Endodermal cell (in vitro differentiated cells): ENCODE results near the gene CHSY1. TPM values are rescaled to one million over a fixed set of nuclear protein-coding genes. Genes with fewer than 3 reads are reported as not detected.
A peak's percentile ranks its signal among the peaks of the same experiment; 100 is the strongest.
"Not testable (repeated sequence)": the region's sequence is repeated elsewhere in the genome, so short reads cannot be mapped to it uniquely, and the experiment has no call there.

Experiments used
- DNase-seq: peaks from one replicate; pipeline ENCODE4 v3.0.0-alpha.2; 2017
- H3K27ac ChIP-seq: 2 replicates; pipeline ENCODE4 v1.5.1; 2013; ENCODE audit warnings: mild to moderate bottlenecking, low read depth, low read length, moderate library complexity
- H3K27me3 ChIP-seq: 2 replicates; pipeline ENCODE4 v1.6.1; 2013; ENCODE audit warnings: mild to moderate bottlenecking, low read length, moderate library complexity; ENCODE audit not compliant: insufficient read depth, control insufficient read depth, poor library complexity, severe bottlenecking
- H3K36me3 ChIP-seq: 2 replicates; pipeline ENCODE4 v1.7.0; 2013; ENCODE audit warnings: mild to moderate bottlenecking, low read length, moderate library complexity; ENCODE audit not compliant: control insufficient read depth, insufficient read depth
- H3K4me1 ChIP-seq: one replicate; pipeline ENCODE4 v1.7.0; 2013; ENCODE audit warnings: low read length; ENCODE audit not compliant: control insufficient read depth, insufficient read depth
- H3K4me3 ChIP-seq: 2 replicates; pipeline ENCODE4 v1.5.1; 2013; ENCODE audit warnings: mild to moderate bottlenecking, low read length, moderate library complexity
- H3K9ac ChIP-seq: 2 replicates; pipeline ENCODE4 v1.6.1; 2013; ENCODE audit warnings: mild to moderate bottlenecking, low read length, moderate library complexity; ENCODE audit not compliant: poor library complexity, severe bottlenecking; ENCODE audit errors: extremely low read depth
- H3K9me3 ChIP-seq: 2 replicates; pipeline ENCODE4 v1.6.1; 2013; ENCODE audit warnings: mild to moderate bottlenecking, low read length, moderate library complexity; ENCODE audit not compliant: control insufficient read depth
- H3K27ac Mint-ChIP-seq: 2 replicates; pipeline ENCODE4 v1.8.0; 2020; ENCODE audit warnings: mixed read lengths
- H3K27me3 Mint-ChIP-seq: 2 replicates; pipeline ENCODE4 v1.8.0; 2021; ENCODE audit warnings: mild to moderate bottlenecking, mixed read lengths; ENCODE audit not compliant: insufficient read depth
- H3K36me3 Mint-ChIP-seq: 2 replicates; pipeline ENCODE4 v1.8.0; 2020; ENCODE audit warnings: low read depth, mixed read lengths
- H3K4me1 Mint-ChIP-seq: 2 replicates; pipeline ENCODE4 v1.8.0; 2020; ENCODE audit warnings: mixed read lengths
- H3K4me3 Mint-ChIP-seq: 2 replicates; pipeline ENCODE4 v1.8.0; 2020; ENCODE audit warnings: mild to moderate bottlenecking, moderate library complexity, mixed read lengths
- H3K9me3 Mint-ChIP-seq: 2 replicates; pipeline ENCODE4 v1.8.0; 2020; ENCODE audit warnings: mild to moderate bottlenecking, mixed read lengths
- WGBS, 2 experiments: methylation state at CpG; one replicate each; pipeline versions ENCODE4 v1.1.5 to v1.1.7; 2013; ENCODE audit warnings: missing lambda C conversion rate in 2 of 2, mixed read lengths in 1 of 2; ENCODE audit not compliant: insufficient coverage in 1 of 2, insufficient read length in 1 of 2; 5-methylcytosine and 5-hydroxymethylcytosine counted together
- total RNA-seq, 2 donors: library from RNA; stranded (reverse); fragmentation: NEBNext Ultra II Directional in 1 of 2; extraction: Animal tissue kit (Norgen Biotek cat#: 25700) in 1 of 2; gene quantifications; 2 replicates in 1 of 2; 3 replicates in 1 of 2; pipeline ENCODE4 v1.2.1, GENCODE V29; 2021
- TF ChIP-seq, protein P1 (sequence below): fragments of 200-600 bp; sonication (generic); conservative IDR thresholded peaks from 2 replicates; pipeline ENCODE4 v1.5.0; 2021; ENCODE audit warnings: antibody characterized with exemption, mild to moderate bottlenecking

The CHSY1 gene
- total RNA-seq, 2 donors from 2014 or later, result 33.3 to 39.9 TPM

DNA sequence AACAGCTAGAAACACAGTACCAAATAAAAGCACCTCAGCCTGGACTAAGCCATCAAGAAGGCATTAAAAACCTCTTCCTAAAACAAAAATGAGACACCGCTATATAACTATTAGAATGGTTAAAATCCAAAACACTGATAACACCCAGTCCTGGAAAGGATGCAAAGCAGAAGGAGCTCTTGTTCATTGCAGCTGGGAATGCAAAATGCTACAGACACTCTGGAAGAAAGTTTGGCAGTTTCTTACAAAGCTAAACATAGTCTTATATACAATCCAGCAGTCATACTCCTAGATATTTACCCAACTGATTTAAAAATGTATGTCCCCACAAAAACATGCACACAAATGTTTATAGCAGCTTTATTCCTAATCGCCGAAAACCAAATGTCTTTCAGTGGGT, 35.7 kb downstream of the CHSY1 start:
- no peak overlapping the region for H3K9ac ChIP-seq
- no peaks in the 10 kb centered on the region for H3K4me1 ChIP-seq
- no peaks in the 10 kb centered on the region for H3K27me3 Mint-ChIP-seq
- peaks cover 18% of the 10 kb centered on the region for H3K36me3 ChIP-seq
- H3K36me3 Mint-ChIP-seq, result peaks cover 3% of the 10 kb centered on the region
- H3K4me1 Mint-ChIP-seq, result peaks cover 19% of the 10 kb centered on the region
- H3K4me3 ChIP-seq, result no peak overlapping the region
- no peak overlapping the region for H3K27ac ChIP-seq
- no peaks in the 10 kb centered on the region for H3K9me3 Mint-ChIP-seq
- H3K27me3 ChIP-seq, result no peaks in the 10 kb centered on the region
- TF ChIP-seq, protein P1, sequence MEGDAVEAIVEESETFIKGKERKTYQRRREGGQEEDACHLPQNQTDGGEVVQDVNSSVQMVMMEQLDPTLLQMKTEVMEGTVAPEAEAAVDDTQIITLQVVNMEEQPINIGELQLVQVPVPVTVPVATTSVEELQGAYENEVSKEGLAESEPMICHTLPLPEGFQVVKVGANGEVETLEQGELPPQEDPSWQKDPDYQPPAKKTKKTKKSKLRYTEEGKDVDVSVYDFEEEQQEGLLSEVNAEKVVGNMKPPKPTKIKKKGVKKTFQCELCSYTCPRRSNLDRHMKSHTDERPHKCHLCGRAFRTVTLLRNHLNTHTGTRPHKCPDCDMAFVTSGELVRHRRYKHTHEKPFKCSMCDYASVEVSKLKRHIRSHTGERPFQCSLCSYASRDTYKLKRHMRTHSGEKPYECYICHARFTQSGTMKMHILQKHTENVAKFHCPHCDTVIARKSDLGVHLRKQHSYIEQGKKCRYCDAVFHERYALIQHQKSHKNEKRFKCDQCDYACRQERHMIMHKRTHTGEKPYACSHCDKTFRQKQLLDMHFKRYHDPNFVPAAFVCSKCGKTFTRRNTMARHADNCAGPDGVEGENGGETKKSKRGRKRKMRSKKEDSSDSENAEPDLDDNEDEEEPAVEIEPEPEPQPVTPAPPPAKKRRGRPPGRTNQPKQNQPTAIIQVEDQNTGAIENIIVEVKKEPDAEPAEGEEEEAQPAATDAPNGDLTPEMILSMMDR, result no peak
- no peak overlapping the region for H3K27ac Mint-ChIP-seq
- no peaks in the 10 kb centered on the region for H3K9me3 ChIP-seq
- WGBS, 2 experiments, result 93 to 100% methylated on average over 3 of the region's 3 CpGs
- H3K4me3 Mint-ChIP-seq, result no peak overlapping the region
- DNase-seq, result no peak

- Histone ChIP-seq H3K9me3 (no peaks in the 10 kb centered on the region), H3K27ac (no peak overlapping the region), H3K4me1 (peaks cover under 1% of the 10 kb centered on the region), H3K36me3 (peaks cover 18% of the 10 kb centered on the region), H3K9ac (no peak overlapping the region), H3K27me3 (no peaks in the 10 kb centered on the region), H3K4me3 (no peak overlapping the region)
- no peaks in the 10 kb centered on the region for H3K27me3 Mint-ChIP-seq
- H3K27ac Mint-ChIP-seq, result no peak overlapping the region
- no peaks in the 10 kb centered on the region for H3K9me3 Mint-ChIP-seq
- DNase-seq, result no peak
- H3K4me3 Mint-ChIP-seq, result no peak overlapping the region
- peaks cover 3% of the 10 kb centered on the region for H3K36me3 Mint-ChIP-seq
- WGBS, 2 experiments, result 91 to 100% methylated on average over 2 to 4 of the region's 4 CpGs
- peaks cover 19% of the 10 kb centered on the region for H3K4me1 Mint-ChIP-seq
- TF ChIP-seq, protein P1, result no peak
Measured at GRCh38 chr15:101215681-101216080, 36.2 kb downstream of the CHSY1 start.

GRCh38 chr15:101214435-101215097, 37.3 kb downstream of the CHSY1 start:
- peaks cover 29% of the 10 kb centered on the region for H3K4me1 Mint-ChIP-seq
- not testable (repeated sequence) for H3K36me3 Mint-ChIP-seq, H3K27ac ChIP-seq, H3K4me3 Mint-ChIP-seq, H3K27me3 Mint-ChIP-seq, H3K4me3 ChIP-seq, H3K9ac ChIP-seq, H3K9me3 Mint-ChIP-seq, H3K9me3 ChIP-seq, DNase-seq, H3K27me3 ChIP-seq
- peak overlapping the region; percentile 12 for H3K27ac Mint-ChIP-seq
- peaks cover 10% of the 10 kb centered on the region for H3K4me1 ChIP-seq
- H3K36me3 ChIP-seq, result peaks cover 18% of the 10 kb centered on the region
- 96 to 98% methylated on average over 6 of the region's 6 CpGs for WGBS, 2 experiments

DNA sequence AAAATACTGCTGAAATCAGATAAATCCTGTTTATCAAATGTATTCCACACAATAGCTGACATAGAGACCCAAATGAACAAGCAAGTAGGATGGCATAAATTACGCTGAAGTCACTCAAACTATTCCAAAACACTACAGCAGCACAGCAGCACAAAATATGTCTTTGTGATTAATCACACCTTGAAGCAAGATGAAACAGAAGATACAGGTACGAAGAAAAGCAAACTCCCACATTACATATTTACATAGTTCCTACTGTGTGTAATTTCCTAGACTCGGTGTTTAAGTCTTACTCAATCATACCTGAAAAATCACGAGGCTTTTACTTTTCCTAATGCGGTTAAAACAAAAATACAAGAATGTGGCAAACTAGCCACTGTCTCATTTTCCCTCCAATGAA, 38.3 kb downstream of the CHSY1 start:
- 96 to 97% methylated on average over 5 of the region's 5 CpGs for WGBS, 2 experiments
- H3K27ac ChIP-seq, result no peak overlapping the region
- Mint-ChIP-seq H3K4me3 (no peak overlapping the region), H3K27me3 (no peaks in the 10 kb centered on the region), H3K27ac (no peak overlapping the region), H3K4me1 (peaks cover 35% of the 10 kb centered on the region), H3K9me3 (no peaks in the 10 kb centered on the region), H3K36me3 (peaks cover 3% of the 10 kb centered on the region)
- peaks cover 10% of the 10 kb centered on the region for H3K4me1 ChIP-seq
- DNase-seq, result no peak
- no peak overlapping the region for H3K4me3 ChIP-seq
- no peaks in the 10 kb centered on the region for H3K9me3 ChIP-seq
- TF ChIP-seq, protein P1, result no peak
- H3K36me3 ChIP-seq, result peaks cover 11% of the 10 kb centered on the region
- no peaks in the 10 kb centered on the region for H3K27me3 ChIP-seq
- H3K9ac ChIP-seq, result no peak overlapping the region
